22Rv1 (cell line): Measurements from ENCODE around the gene ZSWIM5.

ENCODE experiments used
- ZFX ChIP-seq: fragments of 450-650 bp; IDR thresholded peaks from 2 replicates; pipeline ENCODE4 v1.6.1; 2017; ENCODE audit warnings: antibody characterized with exemption, borderline replicate concordance
- TF ChIP-seq, protein P1 (sequence below): fragments of 450-650 bp; IDR thresholded peaks from 2 replicates; pipeline ENCODE4 v1.5.1; 2017; ENCODE audit warnings: mild to moderate bottlenecking

DNA sequence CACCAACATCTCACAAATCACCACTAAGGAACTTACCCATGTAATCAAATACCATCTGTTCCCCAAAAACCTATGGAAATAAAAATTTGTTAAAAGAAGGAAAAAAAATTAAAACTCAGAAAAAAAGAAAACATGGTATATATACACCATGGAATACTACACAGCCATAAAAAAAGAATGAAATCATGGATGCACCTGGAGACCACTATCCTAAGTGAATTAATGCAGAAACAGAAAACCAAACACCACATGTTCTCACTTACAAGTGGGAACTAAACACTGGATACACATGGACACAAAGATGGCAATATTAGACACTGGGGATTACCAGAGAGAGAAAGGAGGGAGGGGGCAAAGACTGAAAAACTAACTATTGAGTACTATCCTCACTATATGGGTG lies 50.4 kb downstream of the ZSWIM5 start:
- TF ChIP-seq, protein P1, sequence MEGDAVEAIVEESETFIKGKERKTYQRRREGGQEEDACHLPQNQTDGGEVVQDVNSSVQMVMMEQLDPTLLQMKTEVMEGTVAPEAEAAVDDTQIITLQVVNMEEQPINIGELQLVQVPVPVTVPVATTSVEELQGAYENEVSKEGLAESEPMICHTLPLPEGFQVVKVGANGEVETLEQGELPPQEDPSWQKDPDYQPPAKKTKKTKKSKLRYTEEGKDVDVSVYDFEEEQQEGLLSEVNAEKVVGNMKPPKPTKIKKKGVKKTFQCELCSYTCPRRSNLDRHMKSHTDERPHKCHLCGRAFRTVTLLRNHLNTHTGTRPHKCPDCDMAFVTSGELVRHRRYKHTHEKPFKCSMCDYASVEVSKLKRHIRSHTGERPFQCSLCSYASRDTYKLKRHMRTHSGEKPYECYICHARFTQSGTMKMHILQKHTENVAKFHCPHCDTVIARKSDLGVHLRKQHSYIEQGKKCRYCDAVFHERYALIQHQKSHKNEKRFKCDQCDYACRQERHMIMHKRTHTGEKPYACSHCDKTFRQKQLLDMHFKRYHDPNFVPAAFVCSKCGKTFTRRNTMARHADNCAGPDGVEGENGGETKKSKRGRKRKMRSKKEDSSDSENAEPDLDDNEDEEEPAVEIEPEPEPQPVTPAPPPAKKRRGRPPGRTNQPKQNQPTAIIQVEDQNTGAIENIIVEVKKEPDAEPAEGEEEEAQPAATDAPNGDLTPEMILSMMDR, result no peak
- TF ChIP-seq ZFX, result no peak
